Neural progenitor cell (in vitro differentiated cells): Measurements from ENCODE around the gene ZNF319.

Experiments used
- CTCF ChIP-seq: fragments of 200-600 bp; sonication (generic); IDR thresholded peaks from 2 replicates; pipeline ENCODE4 v1.5.1; 2017; ENCODE audit warnings: antibody characterized with exemption, mild to moderate bottlenecking
- EZH2 ChIP-seq: fragments of 200-600 bp; sonication (generic); IDR thresholded peaks from 2 replicates; pipeline ENCODE4 v1.6.1; 2017; ENCODE audit warnings: antibody characterized with exemption, mild to moderate bottlenecking, moderate library complexity
- EZH2phosphoT487 ChIP-seq: fragments of 200-600 bp; sonication (generic); IDR thresholded peaks from 2 replicates; pipeline ENCODE4 v1.6.1; 2017; ENCODE audit warnings: antibody characterized with exemption

GRCh38 chr16:57952909-57953308 lies 47.6 kb downstream of the ZNF319 start:
- TF ChIP-seq CTCF (no peak), EZH2 (no peak), EZH2phosphoT487 (no peak)
